ENCODE data around the gene GSAP.

The GSAP gene

DNA sequence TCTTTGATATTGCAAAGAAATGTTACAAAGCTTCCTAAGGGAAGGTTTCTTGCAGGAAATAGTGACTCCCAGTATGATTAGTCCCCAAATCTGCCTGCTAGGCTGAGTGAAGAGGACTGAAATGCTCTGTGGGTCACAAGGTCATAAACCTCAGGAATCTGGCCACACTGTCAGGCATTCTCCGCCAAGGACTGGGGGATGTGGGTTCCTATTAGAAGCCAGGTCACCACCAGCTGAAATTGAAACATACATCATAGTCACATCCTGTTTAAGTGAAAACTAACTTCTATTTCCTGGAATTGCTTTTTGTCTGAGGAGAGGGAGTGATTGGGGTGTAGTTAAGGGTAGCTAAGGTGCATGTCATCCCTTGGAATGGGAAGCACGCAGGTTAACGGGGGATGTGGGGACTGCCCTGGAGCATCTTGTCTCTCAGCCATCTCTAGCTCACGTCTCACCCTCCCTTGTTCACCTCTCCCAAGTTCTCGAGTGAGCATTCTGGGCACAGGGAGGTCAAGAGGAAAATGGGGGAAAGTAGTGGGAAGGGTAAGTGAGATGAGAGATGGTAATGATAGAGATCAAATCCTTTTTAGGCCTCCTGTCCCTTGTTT is 12.0 kb upstream of the GSAP start:
- peak; percentile 41 for DNase-seq (ENCODE audit: low read depth)
- TF ChIP-seq, protein P1, sequence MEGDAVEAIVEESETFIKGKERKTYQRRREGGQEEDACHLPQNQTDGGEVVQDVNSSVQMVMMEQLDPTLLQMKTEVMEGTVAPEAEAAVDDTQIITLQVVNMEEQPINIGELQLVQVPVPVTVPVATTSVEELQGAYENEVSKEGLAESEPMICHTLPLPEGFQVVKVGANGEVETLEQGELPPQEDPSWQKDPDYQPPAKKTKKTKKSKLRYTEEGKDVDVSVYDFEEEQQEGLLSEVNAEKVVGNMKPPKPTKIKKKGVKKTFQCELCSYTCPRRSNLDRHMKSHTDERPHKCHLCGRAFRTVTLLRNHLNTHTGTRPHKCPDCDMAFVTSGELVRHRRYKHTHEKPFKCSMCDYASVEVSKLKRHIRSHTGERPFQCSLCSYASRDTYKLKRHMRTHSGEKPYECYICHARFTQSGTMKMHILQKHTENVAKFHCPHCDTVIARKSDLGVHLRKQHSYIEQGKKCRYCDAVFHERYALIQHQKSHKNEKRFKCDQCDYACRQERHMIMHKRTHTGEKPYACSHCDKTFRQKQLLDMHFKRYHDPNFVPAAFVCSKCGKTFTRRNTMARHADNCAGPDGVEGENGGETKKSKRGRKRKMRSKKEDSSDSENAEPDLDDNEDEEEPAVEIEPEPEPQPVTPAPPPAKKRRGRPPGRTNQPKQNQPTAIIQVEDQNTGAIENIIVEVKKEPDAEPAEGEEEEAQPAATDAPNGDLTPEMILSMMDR (IDR thresholded peaks at IDR 0.05; ENCODE audit: insufficient read depth, low read depth, low read length, missing control alignments): no peak
- no peak overlapping the region for H3K4me3 ChIP-seq (ENCODE audit: low read length)

DNA sequence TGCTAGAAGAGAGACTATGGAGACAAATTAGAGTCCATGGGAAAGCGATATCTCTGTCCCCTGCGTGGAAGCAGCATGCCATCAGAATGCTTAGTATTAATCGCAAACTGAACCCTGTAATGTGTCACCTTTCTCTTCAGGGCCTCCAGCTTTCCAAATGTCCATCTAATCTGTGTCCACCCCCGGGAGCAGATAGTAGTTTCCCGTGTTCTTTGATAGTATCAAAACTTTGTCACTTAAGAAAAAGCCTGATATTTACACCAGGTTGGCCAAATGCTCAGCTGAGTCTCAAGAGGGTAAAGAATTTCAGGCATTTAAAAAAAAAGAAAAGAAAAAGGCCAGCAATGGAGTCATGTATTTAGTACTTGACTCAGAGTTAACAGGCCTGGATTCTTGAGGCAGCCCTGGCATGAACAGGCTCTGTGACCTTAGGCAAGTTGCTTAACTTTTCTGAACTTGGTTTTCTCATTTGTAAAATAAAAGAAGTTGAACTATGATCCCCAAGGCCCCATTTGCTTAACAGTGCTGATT is 10.4 kb upstream of the GSAP start:
- peak; percentile 54 for DNase-seq (ENCODE audit: low read depth)
- TF ChIP-seq, protein P1 (IDR thresholded peaks at IDR 0.05; ENCODE audit: insufficient read depth, low read depth, low read length, missing control alignments): no peak
- no peak overlapping the region for H3K4me3 ChIP-seq (ENCODE audit: low read length)

DNA sequence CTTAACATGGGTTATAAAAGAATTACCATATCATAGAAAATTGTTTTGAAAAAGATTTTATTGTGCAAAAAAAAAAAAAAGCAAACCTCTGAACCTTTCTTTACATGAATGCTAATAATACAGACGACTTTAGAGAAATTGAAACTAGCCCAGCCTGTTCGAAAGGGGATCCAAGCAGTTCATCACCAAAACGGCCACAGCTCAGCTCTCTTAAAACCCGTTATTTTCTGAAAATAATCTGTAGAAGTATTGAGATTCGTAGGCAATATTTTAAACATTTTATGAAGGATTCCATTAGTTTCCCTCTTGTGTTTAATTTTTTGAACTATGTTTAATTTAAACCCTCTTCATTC is 9.9 kb upstream of the GSAP start:
- no peak overlapping the region for H3K4me3 ChIP-seq (ENCODE audit: low read length)
- TF ChIP-seq, protein P1 (IDR thresholded peaks at IDR 0.05; ENCODE audit: insufficient read depth, low read depth, low read length, missing control alignments): no peak
- no peak for DNase-seq (ENCODE audit: low read depth)

DNA sequence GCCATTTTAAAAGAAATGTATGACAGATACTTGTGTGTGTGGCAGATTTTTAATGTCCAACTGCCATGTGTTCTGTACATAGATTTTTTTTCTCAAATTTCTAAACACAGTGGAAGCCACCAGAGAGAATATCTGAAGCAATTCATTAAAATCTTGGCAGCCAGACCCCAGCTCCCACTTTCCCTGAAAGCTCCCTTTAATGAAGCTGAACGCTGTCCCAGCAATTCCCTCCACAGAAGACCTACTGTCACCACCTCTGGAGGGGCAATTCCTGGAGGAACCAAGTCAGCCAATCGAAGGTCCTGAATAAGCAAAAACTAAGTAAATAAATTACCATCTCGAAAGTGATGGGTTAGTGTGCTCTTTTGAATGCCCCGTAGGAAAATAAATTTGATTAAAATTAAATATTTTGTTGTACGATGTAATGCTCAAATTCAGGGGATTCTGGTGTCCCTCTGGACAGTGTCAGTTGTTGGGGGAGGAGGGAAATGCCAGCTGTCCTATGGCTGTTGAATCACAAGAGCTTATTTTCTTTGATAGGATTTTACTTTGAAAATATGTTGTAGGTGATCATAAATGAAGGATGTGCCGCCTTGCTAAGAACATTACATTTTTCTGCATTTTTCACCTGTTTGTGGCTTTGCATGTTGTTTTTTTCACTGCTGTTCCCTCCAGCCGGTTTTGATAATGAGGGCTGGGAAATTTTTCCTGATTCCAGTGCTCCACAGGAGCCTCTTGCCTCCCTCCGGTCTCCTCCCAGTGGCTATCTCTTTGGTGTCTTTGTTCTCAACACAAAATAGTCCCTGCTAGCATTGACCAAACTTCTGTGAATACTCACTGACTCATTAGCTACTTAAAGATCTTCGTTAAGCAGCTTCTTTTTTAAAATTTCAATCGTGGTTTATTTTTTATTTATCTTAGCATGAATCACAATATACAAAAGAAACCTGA is 9.2 kb upstream of the GSAP start:
- TF ChIP-seq, protein P1 (IDR thresholded peaks at IDR 0.05; ENCODE audit: insufficient read depth, low read depth, low read length, missing control alignments): no peak
- peak; percentile 73 for DNase-seq (ENCODE audit: low read depth)
- H3K4me3 ChIP-seq (ENCODE audit: low read length): no peak overlapping the region

DNA sequence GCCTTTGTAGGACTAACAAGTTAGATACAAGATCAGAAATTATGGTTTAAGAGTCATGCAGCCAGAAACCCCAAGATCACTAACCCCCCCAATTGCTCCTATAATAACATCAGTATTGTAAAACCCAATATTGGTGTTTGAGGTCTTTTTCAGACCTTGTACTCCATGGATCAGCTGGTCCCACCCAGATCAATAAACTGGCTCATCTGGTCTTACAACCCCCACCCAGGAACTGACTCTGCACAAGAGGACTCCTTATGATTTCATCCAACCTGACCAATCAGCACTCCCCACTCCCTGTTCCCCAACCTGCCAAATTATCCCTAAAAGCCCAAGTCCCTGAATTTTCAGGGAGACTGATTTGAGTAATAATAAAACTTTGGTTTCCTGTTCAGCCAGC is 6.4 kb upstream of the GSAP start:
- no peak for DNase-seq (ENCODE audit: low read depth)
- TF ChIP-seq, protein P1 (IDR thresholded peaks at IDR 0.05; ENCODE audit: insufficient read depth, low read depth, low read length, missing control alignments): no peak
- no peak overlapping the region for H3K4me3 ChIP-seq (ENCODE audit: low read length)

DNA sequence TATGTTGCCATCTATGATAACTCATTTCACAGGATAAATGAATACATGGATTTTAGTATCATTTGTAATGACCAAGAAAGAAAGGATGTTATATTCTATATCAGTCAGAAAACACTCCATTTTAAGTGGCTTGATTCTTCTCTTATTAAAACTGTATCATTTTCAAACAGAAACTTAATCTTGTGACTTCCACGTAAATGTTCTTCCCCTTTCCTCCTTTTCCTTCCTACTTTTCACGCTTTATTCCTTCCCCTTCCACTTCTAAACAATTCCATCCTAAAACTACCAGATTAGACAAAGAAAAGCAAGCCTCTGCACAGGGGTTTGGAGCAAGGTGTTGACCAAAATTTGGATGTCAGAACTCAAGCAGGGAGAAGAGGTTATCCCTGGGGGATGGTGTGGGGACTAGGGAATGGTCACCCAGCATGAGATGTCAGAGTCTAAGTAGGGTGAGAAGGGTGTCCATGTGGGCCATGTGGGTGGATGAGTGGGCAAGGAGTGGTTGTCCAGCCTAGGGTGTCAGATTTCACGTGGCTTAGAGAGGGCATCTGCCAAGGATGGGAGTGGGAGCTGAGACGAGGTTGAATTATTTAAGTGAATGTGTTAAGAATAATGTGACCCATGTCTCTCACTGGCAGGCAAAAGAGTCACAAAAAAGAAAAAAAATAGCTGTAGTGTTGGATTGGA is 5.0 kb upstream of the GSAP start:
- TF ChIP-seq, protein P1 (IDR thresholded peaks at IDR 0.05; ENCODE audit: insufficient read depth, low read depth, low read length, missing control alignments): no peak
- no peak overlapping the region for H3K4me3 ChIP-seq (ENCODE audit: low read length)
- DNase-seq (ENCODE audit: low read depth): no peak

Measured in epithelial cell of esophagus (primary cell).